Trophoblast cell (in vitro differentiated cells and primary cell): ENCODE results near the gene IFTAP.
"Not testable (repeated sequence)": the region's sequence is repeated elsewhere in the genome, so short reads cannot be mapped to it uniquely, and the experiment has no call there.

ENCODE experiments used
- DNase-seq, 2 donors: peaks; one replicate each; pipeline ENCODE4 v3.0.0-alpha.2; 2016
- H2AFZ ChIP-seq: 2 replicates; pipeline ENCODE4 v1.6.1; 2013; ENCODE audit warnings: low read length, moderate library complexity, mild to moderate bottlenecking; ENCODE audit not compliant: insufficient read depth, poor library complexity
- H2AK5ac ChIP-seq: 2 replicates; pipeline ENCODE4 v1.6.1; 2013; ENCODE audit warnings: mild to moderate bottlenecking, low read length
- H2BK120ac ChIP-seq: 2 replicates; pipeline ENCODE4 v1.6.1; 2013; ENCODE audit warnings: low read length, mild to moderate bottlenecking, moderate library complexity; ENCODE audit not compliant: insufficient read depth, poor library complexity
- H2BK12ac ChIP-seq: 2 replicates; pipeline ENCODE4 v1.6.1; 2013; ENCODE audit warnings: mild to moderate bottlenecking, low read length, moderate library complexity
- H2BK5ac ChIP-seq: 2 replicates; pipeline ENCODE4 v1.6.1; 2013; ENCODE audit warnings: low read length, low read depth, moderate library complexity, mild to moderate bottlenecking; ENCODE audit not compliant: poor library complexity
- H3K14ac ChIP-seq: 2 replicates; pipeline ENCODE4 v1.6.1; 2013; ENCODE audit warnings: mild to moderate bottlenecking, low read length
- H3K18ac ChIP-seq: 2 replicates; pipeline ENCODE4 v1.6.1; 2013; ENCODE audit warnings: mild to moderate bottlenecking, low read length
- H3K23ac ChIP-seq: 2 replicates; pipeline ENCODE4 v1.6.1; 2013; ENCODE audit warnings: low read length
- H3K27ac ChIP-seq: 2 replicates; pipeline ENCODE4 v1.5.1; 2013; ENCODE audit warnings: low read depth, mild to moderate bottlenecking, inconsistent platforms, low read length, moderate library complexity
- H3K27me3 ChIP-seq: 2 replicates; pipeline ENCODE4 v1.6.1; 2013; ENCODE audit warnings: inconsistent platforms, mild to moderate bottlenecking, low read length, moderate library complexity; ENCODE audit not compliant: insufficient read depth
- H3K36me3 ChIP-seq, 2 experiments: 1 replicate in 1 of 2; 2 replicates in 1 of 2; pipeline ENCODE4 v1.6.1; 2013; ENCODE audit warnings: low read length in 2 of 2, mild to moderate bottlenecking in 2 of 2, moderate library complexity in 1 of 2; ENCODE audit not compliant: insufficient read depth in 2 of 2, control insufficient read depth in 1 of 2
- H3K4ac ChIP-seq: 2 replicates; pipeline ENCODE4 v1.6.1; 2013; ENCODE audit warnings: low read depth, mild to moderate bottlenecking, low read length, moderate library complexity
- H3K4me1 ChIP-seq, 2 experiments: 1 replicate in 1 of 2; 2 replicates in 1 of 2; pipeline ENCODE4 v1.6.1; 2013; ENCODE audit warnings: low read length in 2 of 2, mild to moderate bottlenecking in 2 of 2, moderate library complexity in 1 of 2; ENCODE audit not compliant: insufficient read depth in 2 of 2, control insufficient read depth in 1 of 2
- H3K4me2 ChIP-seq: 2 replicates; pipeline ENCODE4 v1.6.1; 2013; ENCODE audit warnings: inconsistent platforms, mild to moderate bottlenecking, low read length, moderate library complexity
- H3K4me3 ChIP-seq: 2 replicates; pipeline ENCODE4 v1.5.1; 2013; ENCODE audit warnings: mild to moderate bottlenecking, low read depth, low read length, inconsistent platforms
- H3K79me1 ChIP-seq: one replicate; pipeline ENCODE4 v1.6.1; 2013; ENCODE audit warnings: low read length
- H3K79me2 ChIP-seq: 2 replicates; pipeline ENCODE4 v1.6.1; 2013; ENCODE audit warnings: low read length, mild to moderate bottlenecking; ENCODE audit not compliant: control insufficient read depth, insufficient read depth, poor library complexity
- H3K9ac ChIP-seq: 2 replicates; pipeline ENCODE4 v1.6.1; 2013; ENCODE audit warnings: mild to moderate bottlenecking, low read length
- H3K9me3 ChIP-seq: 2 replicates; pipeline ENCODE4 v1.6.1; 2013; ENCODE audit warnings: low read depth, mild to moderate bottlenecking, control low read depth, inconsistent platforms, low read length; ENCODE audit not compliant: insufficient read depth
- H4K12ac ChIP-seq: 2 replicates; pipeline ENCODE4 v1.6.1; 2013; ENCODE audit warnings: low read depth, mild to moderate bottlenecking, low read length, moderate library complexity
- H4K8ac ChIP-seq: 2 replicates; pipeline ENCODE4 v1.6.1; 2013; ENCODE audit warnings: low read depth, mild to moderate bottlenecking, low read length, moderate library complexity
- H4K91ac ChIP-seq: one replicate; pipeline ENCODE4 v1.6.1; 2013; ENCODE audit warnings: low read depth, mild to moderate bottlenecking, low read length, moderate library complexity
- WGBS: extraction: QIAGEN DNeasy Blood & Tissue Kit; methylation state at CpG from one replicate; pipeline ENCODE4 v1.1.7; 2013; ENCODE audit warnings: missing lambda C conversion rate; ENCODE audit not compliant: insufficient read length, insufficient coverage; ENCODE audit errors: extremely low coverage; 5-methylcytosine and 5-hydroxymethylcytosine counted together

Gene IFTAP

DNA sequence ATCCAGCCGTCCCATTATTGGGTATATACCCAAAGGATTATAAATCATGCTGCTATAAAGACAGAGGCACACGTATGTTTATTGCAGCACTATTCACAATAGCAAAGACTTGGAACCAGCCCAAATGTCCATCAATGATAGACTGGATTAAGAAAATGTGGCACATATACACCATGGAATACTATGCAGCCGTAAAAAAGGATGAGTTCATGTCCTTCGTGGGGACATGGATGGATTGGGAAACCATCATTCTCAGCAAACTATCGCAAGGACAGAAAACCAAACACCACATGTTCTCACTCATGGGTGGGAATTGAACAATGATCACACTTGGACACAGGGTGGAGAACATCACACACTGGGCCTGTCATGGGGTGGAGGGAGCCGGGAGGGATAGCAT is 85.2 kb downstream of the IFTAP start:
- not testable (repeated sequence) for H2BK12ac ChIP-seq, H3K18ac ChIP-seq, H3K79me2 ChIP-seq, H3K4me2 ChIP-seq, H4K91ac ChIP-seq, H2AFZ ChIP-seq, H3K9ac ChIP-seq, H3K79me1 ChIP-seq, H3K4me3 ChIP-seq, H3K14ac ChIP-seq, H3K27me3 ChIP-seq, H3K4ac ChIP-seq, H2BK5ac ChIP-seq, H4K8ac ChIP-seq, H2BK120ac ChIP-seq, H3K36me3 ChIP-seq, H3K4me1 ChIP-seq, H2AK5ac ChIP-seq, H3K27ac ChIP-seq, H3K23ac ChIP-seq, H4K12ac ChIP-seq, H3K9me3 ChIP-seq, DNase-seq
- no CpG with 5 or more reads among the region's 6 CpGs for WGBS

DNA sequence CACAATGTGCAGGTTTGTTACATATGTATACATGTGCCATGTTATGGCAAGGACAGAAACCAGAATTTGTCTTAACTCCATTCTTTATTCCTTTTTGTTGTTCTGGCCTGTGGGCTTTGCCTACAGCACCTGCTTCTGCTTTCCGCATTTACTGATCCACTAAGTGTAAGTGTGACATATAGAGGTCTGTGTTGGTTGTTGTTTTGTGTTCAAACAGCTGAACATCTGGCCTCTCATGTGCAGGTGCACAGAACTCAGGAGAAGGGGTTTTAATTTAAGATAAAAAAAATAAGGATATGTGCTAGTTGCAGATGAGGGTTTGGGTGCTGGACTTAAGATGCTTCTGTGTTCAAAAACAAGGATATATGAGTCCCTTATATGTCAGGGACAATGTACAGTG is 89.5 kb downstream of the IFTAP start:
- Histone ChIP-seq H2AK5ac (no peak overlapping the region), H3K4me3 (no peak overlapping the region)

DNA sequence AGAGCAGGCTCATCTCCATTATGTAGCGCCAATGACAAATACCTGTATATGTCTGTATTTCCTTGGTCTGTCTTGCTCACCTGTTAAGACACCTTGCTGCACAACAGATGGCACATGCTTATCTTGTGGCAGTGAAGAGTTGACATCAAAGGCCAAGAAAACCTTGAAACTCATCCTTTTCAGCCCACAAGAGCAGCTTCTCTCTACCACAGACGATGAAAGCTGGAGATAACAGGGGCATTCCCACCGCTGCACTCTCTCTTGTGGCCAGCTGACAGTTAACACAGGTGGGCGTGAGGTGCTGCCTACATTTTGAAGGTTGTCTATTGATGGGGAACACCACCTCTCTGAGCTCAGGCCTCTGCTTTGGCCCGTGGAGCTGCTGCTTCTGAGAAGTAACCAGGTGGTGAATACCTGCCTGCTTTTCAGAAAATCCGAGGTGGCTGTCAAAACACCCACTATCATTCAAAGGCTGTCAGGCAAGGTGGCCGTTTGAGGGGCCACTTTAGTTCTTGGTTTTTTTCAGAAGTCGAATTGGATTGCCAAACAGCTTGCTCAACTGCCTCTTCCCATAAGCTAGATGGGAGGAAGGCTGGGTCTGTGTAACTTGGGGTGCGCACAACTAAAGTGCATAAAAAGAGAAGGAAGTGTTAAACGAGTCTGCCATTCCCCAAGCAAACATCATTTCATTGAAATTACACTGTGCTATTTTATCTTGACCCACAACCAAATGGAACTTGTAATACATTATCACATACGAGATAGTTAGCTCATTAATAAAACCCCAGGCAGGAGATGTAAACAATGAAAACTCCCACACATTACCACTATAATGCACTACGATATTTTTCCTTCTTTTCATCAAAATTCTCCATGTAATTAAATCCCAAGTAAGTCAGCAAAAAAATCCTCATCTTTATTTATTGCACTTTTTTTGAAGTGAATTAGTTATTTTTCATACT is 90.8 kb downstream of the IFTAP start:
- WGBS = no CpG with 5 or more reads among the region's 12 CpGs
- no peak overlapping the region for H2BK5ac ChIP-seq
- H3K4me2 ChIP-seq = no peak overlapping the region
- no peaks in the 10 kb centered on the region for H3K27me3 ChIP-seq
- no peak overlapping the region for H2BK120ac ChIP-seq
- no peak overlapping the region for H3K4ac ChIP-seq
- no peaks in the 10 kb centered on the region for H3K9me3 ChIP-seq
- H2AFZ ChIP-seq = no peak overlapping the region
- no peak overlapping the region for H3K9ac ChIP-seq
- no peak overlapping the region for H3K14ac ChIP-seq
- no peak overlapping the region for H3K23ac ChIP-seq
- no peak overlapping the region for H4K91ac ChIP-seq
- no peaks in the 10 kb centered on the region for H3K4me1 ChIP-seq
- H3K36me3 ChIP-seq = no peaks in the 10 kb centered on the region
- no peak overlapping the region for H3K4me3 ChIP-seq
- no peak overlapping the region for H3K18ac ChIP-seq
- no peaks in the 10 kb centered on the region for H3K79me2 ChIP-seq
- DNase-seq = no peak
- no peak overlapping the region for H4K8ac ChIP-seq
- H2AK5ac ChIP-seq = no peak overlapping the region
- no peaks in the 10 kb centered on the region for H3K79me1 ChIP-seq
- H4K12ac ChIP-seq = no peak overlapping the region
- no peak overlapping the region for H2BK12ac ChIP-seq
- no peak overlapping the region for H3K27ac ChIP-seq

More for the DNA sequence above, 89.5 kb downstream of the IFTAP start:
- Histone ChIP-seq H3K23ac (no peak overlapping the region), H4K12ac (no peak overlapping the region), H3K9ac (no peak overlapping the region), H3K9me3 (peaks cover 1% of the 10 kb centered on the region), H4K91ac (no peak overlapping the region), H3K18ac (no peak overlapping the region), H3K27me3 (no peaks in the 10 kb centered on the region), H2BK120ac (no peak overlapping the region), H2BK5ac (no peak overlapping the region), H3K36me3 (no peaks in the 10 kb centered on the region), H3K14ac (no peak overlapping the region), H2AFZ (no peak overlapping the region), H3K79me1 (no peaks in the 10 kb centered on the region), H3K4me1 (no peaks in the 10 kb centered on the region), H4K8ac (no peak overlapping the region), H2BK12ac (no peak overlapping the region), H3K27ac (no peak overlapping the region), H3K79me2 (no peaks in the 10 kb centered on the region), H3K4ac (no peak overlapping the region), H3K4me2 (no peak overlapping the region)
- no peak for DNase-seq
- WGBS = no CpG with 5 or more reads among the region's 1 CpG

DNA sequence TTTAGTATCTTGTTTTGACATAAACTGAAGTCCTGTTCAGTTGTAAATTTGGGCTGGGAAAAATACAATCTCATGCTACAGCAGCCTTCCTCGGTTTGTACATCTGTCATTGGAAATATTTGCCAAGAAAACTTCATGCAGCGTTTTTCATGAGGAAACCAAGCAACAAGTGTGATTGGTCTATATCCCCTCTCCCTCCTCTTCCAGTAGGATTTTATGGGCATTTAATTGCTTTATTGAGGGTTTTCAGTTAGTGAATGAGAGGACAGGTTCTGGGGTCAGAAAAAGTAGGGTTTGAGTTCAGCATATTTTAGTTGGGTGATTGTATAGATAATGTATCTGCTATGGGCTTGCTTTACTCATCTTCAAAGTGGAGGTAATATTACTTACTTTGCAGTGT is 93.8 kb downstream of the IFTAP start:
- H4K8ac ChIP-seq = no peak overlapping the region
- no peak overlapping the region for H2AFZ ChIP-seq
- H4K12ac ChIP-seq = no peak overlapping the region
- H3K23ac ChIP-seq = no peak overlapping the region
- no peak overlapping the region for H3K4ac ChIP-seq
- H4K91ac ChIP-seq = no peak overlapping the region
- no peak overlapping the region for H2BK120ac ChIP-seq
- WGBS = no CpG with 5 or more reads among the region's 2 CpGs
- no peak overlapping the region for H2AK5ac ChIP-seq
- no peaks in the 10 kb centered on the region for H3K36me3 ChIP-seq
- H3K4me2 ChIP-seq = no peak overlapping the region
- H3K27ac ChIP-seq = no peak overlapping the region
- H3K4me3 ChIP-seq = no peak overlapping the region
- H3K79me2 ChIP-seq = no peaks in the 10 kb centered on the region
- H3K9me3 ChIP-seq = no peaks in the 10 kb centered on the region
- no peak overlapping the region for H3K9ac ChIP-seq
- H2BK12ac ChIP-seq = no peak overlapping the region
- no peak for DNase-seq
- H3K79me1 ChIP-seq = no peaks in the 10 kb centered on the region
- no peak overlapping the region for H3K14ac ChIP-seq
- no peak overlapping the region for H3K18ac ChIP-seq
- H3K27me3 ChIP-seq = no peaks in the 10 kb centered on the region
- H3K4me1 ChIP-seq = no peaks in the 10 kb centered on the region
- H2BK5ac ChIP-seq = no peak overlapping the region
